ENCODE results near the gene AKR1D1.

DNA sequence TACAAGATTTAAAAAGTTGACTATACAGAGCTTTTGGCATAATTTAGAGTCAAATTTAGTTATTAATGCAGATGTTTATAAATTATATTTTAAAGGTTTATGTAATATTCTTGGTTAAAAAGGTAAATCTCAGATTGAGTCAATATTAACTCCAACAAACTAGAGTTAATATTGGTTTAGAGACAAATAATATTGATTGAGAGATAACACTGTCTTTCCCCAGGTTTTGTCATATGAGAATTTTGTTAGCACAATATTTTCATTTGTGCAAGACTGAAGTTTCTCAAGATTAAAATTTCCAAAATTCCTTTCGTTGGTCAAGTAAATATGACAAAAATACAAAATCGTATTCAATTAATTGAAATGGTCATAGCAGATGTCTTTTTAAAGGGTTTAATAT, 12.9 kb upstream of the AKR1D1 start:
- TF ChIP-seq, protein P1, sequence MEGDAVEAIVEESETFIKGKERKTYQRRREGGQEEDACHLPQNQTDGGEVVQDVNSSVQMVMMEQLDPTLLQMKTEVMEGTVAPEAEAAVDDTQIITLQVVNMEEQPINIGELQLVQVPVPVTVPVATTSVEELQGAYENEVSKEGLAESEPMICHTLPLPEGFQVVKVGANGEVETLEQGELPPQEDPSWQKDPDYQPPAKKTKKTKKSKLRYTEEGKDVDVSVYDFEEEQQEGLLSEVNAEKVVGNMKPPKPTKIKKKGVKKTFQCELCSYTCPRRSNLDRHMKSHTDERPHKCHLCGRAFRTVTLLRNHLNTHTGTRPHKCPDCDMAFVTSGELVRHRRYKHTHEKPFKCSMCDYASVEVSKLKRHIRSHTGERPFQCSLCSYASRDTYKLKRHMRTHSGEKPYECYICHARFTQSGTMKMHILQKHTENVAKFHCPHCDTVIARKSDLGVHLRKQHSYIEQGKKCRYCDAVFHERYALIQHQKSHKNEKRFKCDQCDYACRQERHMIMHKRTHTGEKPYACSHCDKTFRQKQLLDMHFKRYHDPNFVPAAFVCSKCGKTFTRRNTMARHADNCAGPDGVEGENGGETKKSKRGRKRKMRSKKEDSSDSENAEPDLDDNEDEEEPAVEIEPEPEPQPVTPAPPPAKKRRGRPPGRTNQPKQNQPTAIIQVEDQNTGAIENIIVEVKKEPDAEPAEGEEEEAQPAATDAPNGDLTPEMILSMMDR (IDR thresholded peaks at IDR 0.05 in 2 of 3, conservative IDR thresholded peaks at IDR 0.05 in 1 of 3; ENCODE audit: borderline replicate concordance in 1 of 3, insufficient read depth in 1 of 3, low read depth in 2 of 3, low read length in 2 of 3), result no peak
- TF ChIP-seq POLR2A (IDR thresholded peaks at IDR 0.05; ENCODE audit: borderline replicate concordance, extremely low read depth, insufficient read depth, insufficient read length), result no peak
- no peak for TF ChIP-seq ZFX (IDR thresholded peaks at IDR 0.05)
- TF ChIP-seq EZH2 (IDR thresholded peaks at IDR 0.05), result no peak
- no peak for TF ChIP-seq CEBPB (IDR thresholded peaks at IDR 0.05; ENCODE audit: low read depth)
- TF ChIP-seq ZNF274 (IDR thresholded peaks at IDR 0.05; ENCODE audit: low read depth, low read length), result no peak
- no peak for TF ChIP-seq ELF1 (IDR thresholded peaks at IDR 0.05; ENCODE audit: borderline replicate concordance, low read depth)
- no peak for TF ChIP-seq SRF (IDR thresholded peaks at IDR 0.05; ENCODE audit: low read depth)
- TF ChIP-seq POLR2AphosphoS5 (IDR thresholded peaks at IDR 0.05; ENCODE audit: low read depth, low read length), result no peak
- no peak for TF ChIP-seq EGR1 (IDR thresholded peaks at IDR 0.05; ENCODE audit: low read depth)
- TF ChIP-seq, protein P2, sequence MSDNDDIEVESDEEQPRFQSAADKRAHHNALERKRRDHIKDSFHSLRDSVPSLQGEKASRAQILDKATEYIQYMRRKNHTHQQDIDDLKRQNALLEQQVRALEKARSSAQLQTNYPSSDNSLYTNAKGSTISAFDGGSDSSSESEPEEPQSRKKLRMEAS (IDR thresholded peaks at IDR 0.05), result no peak
- no peak for TF ChIP-seq EZH2phosphoT487 (IDR thresholded peaks at IDR 0.05; ENCODE audit: borderline replicate concordance)
